ENCODE measurements around the gene FBXL7. TPM values are rescaled to one million over a fixed set of nuclear protein-coding genes. Genes with fewer than 3 reads are reported as not detected.

Gene FBXL7
- total RNA-seq, 1 experiment from 2014 or later = 4.0 TPM

- DNase-seq (ENCODE audit: low spot score) = peak; percentile 82
Observed at GRCh38 chr5:15501091-15501791, 1.3 kb downstream of the FBXL7 start.

GRCh38 chr5:15502208-15502607 lies 2.2 kb downstream of the FBXL7 start:
- DNase-seq (ENCODE audit: low spot score) = peak; percentile 13

- no peak for DNase-seq (ENCODE audit: low spot score)
Observed at GRCh38 chr5:15506146-15506545, 6.2 kb downstream of the FBXL7 start.

GRCh38 chr5:15506897-15507296 lies 6.9 kb downstream of the FBXL7 start:
- DNase-seq (ENCODE audit: low spot score) = no peak

- peak; percentile 32 for DNase-seq (ENCODE audit: low spot score)
Observed at GRCh38 chr5:15510092-15510491, 10.1 kb downstream of the FBXL7 start.

- peak; percentile 54 for DNase-seq (ENCODE audit: low spot score)
Observed at GRCh38 chr5:15510831-15511230, 10.9 kb downstream of the FBXL7 start.

GRCh38 chr5:15513431-15513830 lies 13.5 kb downstream of the FBXL7 start:
- DNase-seq (ENCODE audit: low spot score) = no peak

- no peak for DNase-seq (ENCODE audit: low spot score)
Observed at GRCh38 chr5:15513911-15514310, 13.9 kb downstream of the FBXL7 start.

- DNase-seq (ENCODE audit: low spot score) = no peak
Observed at GRCh38 chr5:15515229-15515628, 15.2 kb downstream of the FBXL7 start.

GRCh38 chr5:15516486-15516885 lies 16.5 kb downstream of the FBXL7 start:
- DNase-seq (ENCODE audit: low spot score) = no peak

GRCh38 chr5:15518786-15519185 lies 18.8 kb downstream of the FBXL7 start:
- DNase-seq (ENCODE audit: low spot score) = no peak

- DNase-seq (ENCODE audit: low spot score) = no peak
Observed at GRCh38 chr5:15520856-15521255, 20.9 kb downstream of the FBXL7 start.

GRCh38 chr5:15521381-15522186 lies 21.6 kb downstream of the FBXL7 start:
- DNase-seq (ENCODE audit: low spot score) = no peak

- DNase-seq (ENCODE audit: low spot score) = no peak
Observed at GRCh38 chr5:15522187-15522520, 22.2 kb downstream of the FBXL7 start.

GRCh38 chr5:15524712-15525111 lies 24.7 kb downstream of the FBXL7 start:
- DNase-seq (ENCODE audit: low spot score) = no peak

GRCh38 chr5:15525703-15526275 lies 25.8 kb downstream of the FBXL7 start:
- no peak for DNase-seq (ENCODE audit: low spot score)

GRCh38 chr5:15526413-15526812 lies 26.4 kb downstream of the FBXL7 start:
- no peak for DNase-seq (ENCODE audit: low spot score)

- DNase-seq (ENCODE audit: low spot score) = no peak
Observed at GRCh38 chr5:15528476-15528875, 28.5 kb downstream of the FBXL7 start.

- no peak for DNase-seq (ENCODE audit: low spot score)
Observed at GRCh38 chr5:15529013-15529412, 29.0 kb downstream of the FBXL7 start.

GRCh38 chr5:15529821-15530220 lies 29.8 kb downstream of the FBXL7 start:
- DNase-seq (ENCODE audit: low spot score) = no peak

- no peak for DNase-seq (ENCODE audit: low spot score)
Observed at GRCh38 chr5:15533129-15533893, 33.3 kb downstream of the FBXL7 start.

GRCh38 chr5:15535938-15536337 lies 36.0 kb downstream of the FBXL7 start:
- DNase-seq (ENCODE audit: low spot score) = no peak
